Thoracic aorta (tissue), 2 donors: Measurements from ENCODE around the gene LCNL1. TPM values are rescaled to one million over a fixed set of nuclear protein-coding genes. Genes with fewer than 3 reads are reported as not detected.

ENCODE experiments used
- ATAC-seq: fragments of 150-250 bp; one replicate; pipeline ENCODE4 v1.8.0; 2017; ENCODE audit warnings: low read depth; ENCODE audit not compliant: insufficient number of reproducible peaks, low FRiP score
- DNase-seq: peaks from one replicate; pipeline ENCODE4 v3.0.0-alpha.2; 2020; ENCODE audit warnings: low spot score
- H3K27ac ChIP-seq, 2 donors: fragments of 200-600 bp; sonication (generic); 1 replicate in 1 of 2; 2 replicates in 1 of 2; pipeline ENCODE4 v1.5.1; 2016; ENCODE audit warnings: mild to moderate bottlenecking in 2 of 2, moderate library complexity in 2 of 2
- H3K27me3 ChIP-seq: fragments of 200-600 bp; sonication (generic); replicated peaks from 2 replicates; pipeline ENCODE4 v1.6.0; 2016; ENCODE audit warnings: mild to moderate bottlenecking; ENCODE audit not compliant: insufficient read depth
- H3K36me3 ChIP-seq: fragments of 200-600 bp; sonication (generic); one replicate; pipeline ENCODE4 v1.5.1; 2016
- H3K4me1 ChIP-seq, 2 donors: fragments of 200-600 bp; sonication (generic); 1 replicate in 1 of 2; 2 replicates in 1 of 2; pipeline versions ENCODE4 v1.5.1 to v1.6.0; 2016; ENCODE audit warnings: low read depth in 2 of 2, mild to moderate bottlenecking in 1 of 2; ENCODE audit not compliant: control insufficient read depth in 1 of 2
- H3K4me3 ChIP-seq: fragments of 200-600 bp; sonication (generic); 2 replicates; pipeline ENCODE4 v1.5.1; 2016; ENCODE audit warnings: mild to moderate bottlenecking
- H3K9me3 ChIP-seq: fragments of 200-600 bp; sonication (generic); 2 replicates; pipeline ENCODE4 v1.5.1; 2016
- total RNA-seq, 2 donors: library from RNA; depleted of rRNA; stranded (reverse); fragments of >200 nt; gene quantifications; one replicate each; pipeline versions ENCODE4 v1.1.0 to v1.2.3, GENCODE V29; 2016
- TF ChIP-seq, protein P1 (sequence below): fragments of 200-600 bp; sonication (generic); IDR thresholded peaks from one replicate; pipeline ENCODE4 v1.5.1; 2019; ENCODE audit warnings: antibody characterized with exemption

LCNL1 gene
- total RNA-seq, 2 donors from 2014 or later, result not detected

DNA sequence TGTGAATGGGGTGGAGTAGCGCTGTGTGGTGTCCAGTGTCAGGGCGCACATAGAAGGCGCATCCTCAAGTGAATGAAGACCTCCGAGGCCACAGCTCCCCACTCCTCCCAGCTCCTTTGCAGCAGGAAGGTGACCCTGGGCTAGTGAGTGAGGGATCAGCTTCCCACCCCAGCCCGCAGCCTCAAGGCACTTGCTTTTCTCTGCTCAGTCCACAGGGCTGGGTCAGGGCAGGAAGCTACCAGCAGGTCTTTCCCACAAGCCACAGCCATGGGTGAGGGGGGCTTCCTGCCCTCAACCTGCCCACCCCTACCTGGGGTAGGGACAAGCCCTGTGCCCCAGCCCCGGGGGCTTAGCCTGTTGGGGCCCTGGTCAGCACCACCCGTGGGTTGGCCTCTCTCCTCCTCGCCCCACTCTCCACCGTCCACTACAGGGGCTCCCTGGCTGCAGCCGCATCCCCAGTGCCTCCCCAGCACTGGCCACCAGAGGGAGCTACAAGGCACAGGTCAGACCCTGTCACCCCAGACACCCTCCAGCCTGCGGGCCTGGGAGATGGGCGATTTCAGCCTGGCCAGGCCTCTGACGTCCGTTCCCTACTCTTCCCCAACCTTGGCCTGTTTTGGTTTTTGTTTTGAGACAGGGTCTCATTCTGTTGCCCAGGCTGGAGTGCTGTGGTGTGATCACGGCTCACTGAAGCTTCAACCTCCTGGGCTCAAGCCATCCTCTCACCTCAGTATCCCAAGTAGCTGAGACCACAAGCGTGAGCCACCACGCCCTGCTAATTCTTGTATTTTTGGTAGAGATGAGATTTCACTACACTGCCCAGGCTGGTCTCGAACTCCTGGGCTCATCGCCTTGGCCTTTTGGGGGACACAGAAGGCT lies 46.5 kb downstream of the LCNL1 start:
- Histone ChIP-seq H3K4me1 (peaks cover 20 to 30% of the 10 kb centered on the region in 2 donors), H3K4me3 (peak overlapping the region; percentile 92), H3K9me3 (no peaks in the 10 kb centered on the region), H3K27me3 (no peaks in the 10 kb centered on the region), H3K27ac (no peak overlapping the region), H3K36me3 (no peaks in the 10 kb centered on the region)
- TF ChIP-seq, protein P1, sequence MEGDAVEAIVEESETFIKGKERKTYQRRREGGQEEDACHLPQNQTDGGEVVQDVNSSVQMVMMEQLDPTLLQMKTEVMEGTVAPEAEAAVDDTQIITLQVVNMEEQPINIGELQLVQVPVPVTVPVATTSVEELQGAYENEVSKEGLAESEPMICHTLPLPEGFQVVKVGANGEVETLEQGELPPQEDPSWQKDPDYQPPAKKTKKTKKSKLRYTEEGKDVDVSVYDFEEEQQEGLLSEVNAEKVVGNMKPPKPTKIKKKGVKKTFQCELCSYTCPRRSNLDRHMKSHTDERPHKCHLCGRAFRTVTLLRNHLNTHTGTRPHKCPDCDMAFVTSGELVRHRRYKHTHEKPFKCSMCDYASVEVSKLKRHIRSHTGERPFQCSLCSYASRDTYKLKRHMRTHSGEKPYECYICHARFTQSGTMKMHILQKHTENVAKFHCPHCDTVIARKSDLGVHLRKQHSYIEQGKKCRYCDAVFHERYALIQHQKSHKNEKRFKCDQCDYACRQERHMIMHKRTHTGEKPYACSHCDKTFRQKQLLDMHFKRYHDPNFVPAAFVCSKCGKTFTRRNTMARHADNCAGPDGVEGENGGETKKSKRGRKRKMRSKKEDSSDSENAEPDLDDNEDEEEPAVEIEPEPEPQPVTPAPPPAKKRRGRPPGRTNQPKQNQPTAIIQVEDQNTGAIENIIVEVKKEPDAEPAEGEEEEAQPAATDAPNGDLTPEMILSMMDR, result peak; percentile 88
- ATAC-seq, result peak; percentile 16
- DNase-seq, result no peak

DNA sequence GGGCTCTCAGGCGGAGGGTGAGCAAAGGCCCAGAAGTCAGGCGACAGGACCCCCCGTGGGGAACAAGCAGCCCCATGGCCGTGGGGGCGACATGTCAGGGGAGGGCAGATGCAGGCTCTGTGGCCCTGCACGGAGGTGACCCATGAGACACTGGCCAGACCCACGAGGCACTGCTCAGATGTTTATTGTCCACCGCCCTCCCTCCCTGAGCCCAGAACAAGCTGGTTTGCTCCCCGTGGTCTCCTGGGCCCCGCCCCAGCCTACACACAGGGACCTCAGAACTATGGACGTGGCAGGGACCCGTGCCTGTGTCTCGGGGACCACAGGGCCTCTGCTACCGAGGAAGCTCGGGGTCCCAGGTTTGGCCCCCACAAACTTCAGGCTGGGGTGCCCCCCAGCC lies 47.2 kb downstream of the LCNL1 start:
- H3K27ac ChIP-seq, result no peak overlapping the region
- DNase-seq (no peak), ATAC-seq (no peak)
- H3K9me3 ChIP-seq, result no peaks in the 10 kb centered on the region
- H3K36me3 ChIP-seq, result no peaks in the 10 kb centered on the region
- no peaks in the 10 kb centered on the region for H3K27me3 ChIP-seq
- H3K4me1 ChIP-seq, result peaks cover 20 to 30% of the 10 kb centered on the region in 2 donors
- no peak overlapping the region for H3K4me3 ChIP-seq
- TF ChIP-seq, protein P1, result no peak

DNA sequence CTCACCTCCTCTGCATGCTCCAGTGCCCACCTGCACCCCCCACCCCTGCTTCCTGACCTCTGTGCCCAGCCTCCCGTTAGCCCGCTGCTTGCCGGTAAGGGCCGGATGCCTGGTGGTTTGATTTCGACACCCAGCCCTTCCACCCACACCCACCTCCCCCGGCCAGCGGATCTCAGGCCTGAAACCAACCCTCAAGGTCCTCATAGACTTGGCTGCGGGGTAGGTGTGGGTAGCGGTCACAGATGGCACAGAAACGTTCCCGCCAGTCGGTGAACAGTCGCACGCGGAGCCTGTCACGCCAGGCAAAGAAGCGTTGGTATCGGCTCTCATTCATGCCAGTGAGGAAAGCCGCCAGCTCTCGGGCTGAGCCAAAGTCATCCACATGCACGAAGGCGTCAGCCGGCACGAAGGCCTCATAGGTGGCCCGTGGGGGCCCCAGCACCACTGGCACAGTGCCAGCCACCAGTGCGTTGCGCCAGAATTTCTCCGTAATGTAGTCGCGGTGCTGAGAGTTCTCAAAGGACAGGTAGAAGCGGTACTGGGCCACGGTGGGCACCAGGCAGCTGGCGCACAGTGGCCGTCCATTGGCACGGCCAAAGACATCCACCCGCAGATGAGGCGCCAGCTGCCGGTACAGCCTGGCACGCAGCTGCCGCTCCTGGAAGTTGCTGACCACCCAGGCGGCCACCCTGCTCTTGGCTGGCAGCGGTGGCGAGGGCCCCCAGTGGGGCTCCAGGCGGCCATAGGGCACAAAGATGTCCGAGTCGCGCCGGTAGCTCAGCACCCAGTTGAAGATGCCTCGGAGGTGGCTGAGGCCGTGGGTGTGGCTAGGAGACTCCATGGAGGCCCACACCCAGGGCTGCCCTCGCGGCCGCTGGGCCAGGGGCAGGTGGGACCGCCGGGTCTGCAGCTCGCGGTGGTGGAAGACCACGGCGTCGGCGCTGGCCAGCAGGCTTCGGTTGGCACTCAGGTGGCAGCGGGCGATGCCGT lies 48.0 kb downstream of the LCNL1 start:
- DNase-seq, result no peak
- TF ChIP-seq, protein P1, result no peak
- H3K27me3 ChIP-seq, result no peaks in the 10 kb centered on the region
- no peak overlapping the region for H3K4me3 ChIP-seq
- no peaks in the 10 kb centered on the region for H3K36me3 ChIP-seq
- no peaks in the 10 kb centered on the region for H3K9me3 ChIP-seq
- ATAC-seq, result no peak
- H3K4me1 ChIP-seq, result peaks cover 20 to 30% of the 10 kb centered on the region in 2 donors
- H3K27ac ChIP-seq, result no peak overlapping the region

DNA sequence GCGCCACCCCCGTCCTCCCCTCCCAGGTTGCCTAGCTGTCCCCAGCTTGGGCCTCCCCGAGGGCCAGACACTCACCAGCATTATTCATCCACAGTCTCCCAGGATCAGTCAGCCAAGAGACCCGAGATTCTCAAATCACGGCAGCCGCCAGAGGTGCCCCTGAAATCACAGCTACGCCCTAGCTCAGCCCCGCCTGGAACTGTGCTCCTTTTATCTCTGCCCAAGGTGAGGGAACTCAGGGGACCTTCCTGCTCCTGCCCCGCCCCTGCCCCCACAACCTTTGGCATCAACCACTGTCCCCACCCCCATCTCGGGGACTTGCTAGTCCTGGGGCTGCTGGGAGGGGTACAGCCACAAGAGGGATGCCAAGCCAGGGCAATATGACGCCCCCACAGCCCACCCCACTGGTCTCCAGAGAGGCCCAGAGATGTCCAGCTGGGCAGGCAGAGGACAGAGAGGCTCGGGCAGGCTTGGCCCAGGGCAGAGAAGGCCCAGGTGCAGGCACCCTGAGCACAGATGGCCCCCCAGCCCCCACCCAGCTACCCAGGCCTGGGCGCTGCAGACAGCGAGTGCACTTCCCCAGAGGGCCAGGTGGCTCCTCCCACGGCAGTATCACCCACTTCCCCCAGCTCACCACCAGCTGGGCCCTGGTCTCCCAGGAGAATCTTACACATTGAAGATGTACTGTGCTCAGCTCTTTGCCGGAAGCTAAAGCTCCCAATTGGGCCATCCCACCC lies 49.3 kb downstream of the LCNL1 start, which contains the start of gene FUT7:
FUT7 (minus strand) TSS at position 185 of the 737 bp plus-strand sequence; CDS start at position 88, 97 bp downstream.
- Histone ChIP-seq H3K4me3 (peak within 1 kb of the TSS; percentile 20), H3K4me1 (peaks cover 16 to 19% of the 10 kb centered on the region in 2 donors)
- TF ChIP-seq, protein P1, result no peak

More for the DNA sequence above, 49.3 kb downstream of the LCNL1 start, which contains the start of gene FUT7:
- DNase-seq (no peak), ATAC-seq (no peak)
- Histone ChIP-seq H3K27me3 (no peaks in the 10 kb centered on the region), H3K9me3 (no peaks in the 10 kb centered on the region), H3K36me3 (no peaks in the 10 kb centered on the region), H3K27ac (no peak within 1 kb of the TSS)
